ACC112 (cell line): Measurements from ENCODE around the gene UBASH3B.
A peak's percentile ranks its signal among the peaks of the same experiment; 100 is the strongest.
"Not testable (repeated sequence)": the region's sequence is repeated elsewhere in the genome, so short reads cannot be mapped to it uniquely, and the experiment has no call there.

Experiments
- H2AFZ ChIP-seq: fragments of 200-600 bp; sonication (generic); one replicate; pipeline ENCODE4 v1.6.0; 2017; ENCODE audit warnings: antibody characterized with exemption, low read length; ENCODE audit not compliant: unreplicated experiment
- H3K27ac ChIP-seq: fragments of 200-600 bp; sonication (generic); 2 replicates; pipeline ENCODE4 v1.5.1; 2014; ENCODE audit warnings: low read depth, mild to moderate bottlenecking, antibody characterized with exemption, low read length, moderate library complexity
- H3K27me3 ChIP-seq: fragments of 200-600 bp; sonication (generic); 2 replicates; pipeline ENCODE4 v1.6.1; 2014; ENCODE audit warnings: mild to moderate bottlenecking, antibody characterized with exemption, low read length, moderate library complexity, mixed read lengths; ENCODE audit not compliant: insufficient read depth
- H3K36me3 ChIP-seq: fragments of 200-600 bp; sonication (generic); 2 replicates; pipeline ENCODE4 v1.6.1; 2016; ENCODE audit warnings: mild to moderate bottlenecking, antibody characterized with exemption, low read length, moderate library complexity, mixed read lengths; ENCODE audit not compliant: insufficient read depth
- H3K4me1 ChIP-seq: fragments of 200-600 bp; sonication (generic); one replicate; pipeline ENCODE4 v1.6.1; 2016; ENCODE audit warnings: low read length, mixed read lengths; ENCODE audit not compliant: insufficient read depth, unreplicated experiment, control insufficient read depth
- H3K4me3 ChIP-seq: fragments of 200-600 bp; sonication (generic); 2 replicates; pipeline ENCODE4 v1.5.1; 2014; ENCODE audit warnings: mild to moderate bottlenecking, low read depth, low read length
- H3K79me2 ChIP-seq: fragments of 200-600 bp; sonication (generic); one replicate; pipeline ENCODE4 v1.6.0; 2016; ENCODE audit warnings: low read length; ENCODE audit not compliant: control insufficient read depth, unreplicated experiment, insufficient read depth

The UBASH3B gene, protein sequence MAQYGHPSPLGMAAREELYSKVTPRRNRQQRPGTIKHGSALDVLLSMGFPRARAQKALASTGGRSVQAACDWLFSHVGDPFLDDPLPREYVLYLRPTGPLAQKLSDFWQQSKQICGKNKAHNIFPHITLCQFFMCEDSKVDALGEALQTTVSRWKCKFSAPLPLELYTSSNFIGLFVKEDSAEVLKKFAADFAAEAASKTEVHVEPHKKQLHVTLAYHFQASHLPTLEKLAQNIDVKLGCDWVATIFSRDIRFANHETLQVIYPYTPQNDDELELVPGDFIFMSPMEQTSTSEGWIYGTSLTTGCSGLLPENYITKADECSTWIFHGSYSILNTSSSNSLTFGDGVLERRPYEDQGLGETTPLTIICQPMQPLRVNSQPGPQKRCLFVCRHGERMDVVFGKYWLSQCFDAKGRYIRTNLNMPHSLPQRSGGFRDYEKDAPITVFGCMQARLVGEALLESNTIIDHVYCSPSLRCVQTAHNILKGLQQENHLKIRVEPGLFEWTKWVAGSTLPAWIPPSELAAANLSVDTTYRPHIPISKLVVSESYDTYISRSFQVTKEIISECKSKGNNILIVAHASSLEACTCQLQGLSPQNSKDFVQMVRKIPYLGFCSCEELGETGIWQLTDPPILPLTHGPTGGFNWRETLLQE

DNA sequence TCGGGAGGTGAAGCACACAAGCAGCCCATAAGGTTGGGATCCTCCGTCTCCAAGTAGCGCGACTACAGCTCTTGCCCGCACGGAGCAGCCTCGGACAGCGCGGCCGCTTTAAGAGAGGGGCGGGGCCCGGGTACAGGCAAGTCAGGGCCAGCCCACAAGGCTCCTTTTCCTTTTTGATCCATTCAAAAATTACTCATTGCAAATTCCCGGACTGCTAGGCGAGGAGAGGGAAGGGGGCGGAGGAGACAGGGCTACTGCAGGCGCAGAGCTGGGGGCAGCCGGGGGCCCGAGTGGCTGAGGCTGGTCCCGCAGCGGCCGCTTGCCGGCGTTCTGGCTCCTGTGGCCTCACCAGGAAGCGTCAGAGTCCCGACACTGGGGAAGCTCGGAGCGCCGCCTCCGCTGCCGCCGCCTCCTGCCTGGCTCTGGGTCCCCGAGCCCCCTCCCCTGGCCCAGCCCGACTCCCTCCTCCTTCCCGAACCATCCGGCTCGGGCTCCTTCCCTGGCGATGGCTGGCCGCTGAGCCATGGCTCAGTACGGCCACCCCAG is at the start of gene UBASH3B:
Gene UBASH3B, plus strand, starts transcription at position 196 of the 546 bp plus-strand sequence. Its CDS starts 328 bp downstream, at position 524.
- Histone ChIP-seq H3K36me3 (no peaks in the 10 kb centered on the region), H3K27me3 (no peaks in the 10 kb centered on the region), H2AFZ (peak within 1 kb of the TSS; percentile 47), H3K79me2 (peaks cover 42% of the 10 kb centered on the region), H3K4me3 (peak within 1 kb of the TSS; percentile 97), H3K4me1 (peaks cover 23% of the 10 kb centered on the region), H3K27ac (peak within 1 kb of the TSS; percentile 85)

DNA sequence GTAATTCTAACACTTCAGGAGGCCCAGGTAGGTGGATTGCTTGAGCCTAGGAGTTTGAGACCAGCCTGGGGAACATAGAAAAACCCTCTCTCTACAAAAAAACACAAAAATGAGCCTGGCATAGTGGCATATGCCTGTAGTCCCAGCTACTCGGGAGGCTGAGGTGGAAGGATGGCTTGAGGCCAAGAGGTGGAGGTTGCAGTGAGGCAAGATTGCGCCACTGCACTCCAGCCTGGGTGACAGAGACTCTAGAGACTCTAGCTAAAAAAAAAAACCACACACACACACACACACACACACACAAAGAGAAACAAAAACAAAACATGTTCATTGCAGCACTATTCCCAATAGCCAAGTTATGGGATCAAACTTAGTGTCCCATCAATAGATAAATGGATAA is 48.4 kb upstream of the UBASH3B start:
- not testable (repeated sequence) for H3K4me1 ChIP-seq, H3K27ac ChIP-seq, H3K4me3 ChIP-seq, H3K36me3 ChIP-seq, H3K79me2 ChIP-seq, H2AFZ ChIP-seq, H3K27me3 ChIP-seq

DNA sequence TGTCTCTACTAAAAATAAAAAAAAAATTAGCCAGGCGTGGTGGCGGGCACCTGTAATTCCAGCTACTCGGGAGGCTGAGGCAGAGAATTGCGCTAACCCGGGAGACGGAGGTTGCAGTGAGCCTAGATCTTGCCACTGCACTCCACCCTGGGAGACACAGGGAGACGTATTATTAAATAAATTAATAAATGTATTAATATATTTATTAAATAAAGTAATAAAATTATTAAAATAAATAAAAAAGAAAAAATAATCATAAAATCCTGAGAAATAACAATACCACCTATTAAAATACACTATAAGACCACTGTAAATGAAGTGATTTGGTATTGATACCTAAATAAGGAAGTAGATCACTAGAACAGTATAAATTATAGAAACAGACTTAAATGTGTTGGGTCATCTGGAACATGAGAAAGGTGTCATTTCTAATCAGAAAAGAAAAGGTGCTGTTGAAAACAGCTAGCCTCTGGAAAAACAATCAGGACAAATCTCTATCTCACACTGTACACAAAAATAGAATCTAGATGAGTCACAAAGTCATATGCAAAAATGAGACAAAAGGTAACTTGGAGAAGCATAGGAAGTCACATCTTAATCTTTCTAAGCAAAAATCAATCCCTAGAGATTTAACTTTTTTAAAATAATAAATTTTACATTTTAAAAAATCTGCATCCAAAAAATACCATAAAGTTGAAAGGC is 43.2 kb upstream of the UBASH3B start:
- H3K4me1 ChIP-seq = no peaks in the 10 kb centered on the region
- no peaks in the 10 kb centered on the region for H3K36me3 ChIP-seq
- H3K27me3 ChIP-seq = no peaks in the 10 kb centered on the region; the same call in 1 of the 2 replicates
- no peak overlapping the region for H3K27ac ChIP-seq
- H3K4me3 ChIP-seq = no peak overlapping the region
- no peak overlapping the region for H2AFZ ChIP-seq
- H3K79me2 ChIP-seq = no peaks in the 10 kb centered on the region

DNA sequence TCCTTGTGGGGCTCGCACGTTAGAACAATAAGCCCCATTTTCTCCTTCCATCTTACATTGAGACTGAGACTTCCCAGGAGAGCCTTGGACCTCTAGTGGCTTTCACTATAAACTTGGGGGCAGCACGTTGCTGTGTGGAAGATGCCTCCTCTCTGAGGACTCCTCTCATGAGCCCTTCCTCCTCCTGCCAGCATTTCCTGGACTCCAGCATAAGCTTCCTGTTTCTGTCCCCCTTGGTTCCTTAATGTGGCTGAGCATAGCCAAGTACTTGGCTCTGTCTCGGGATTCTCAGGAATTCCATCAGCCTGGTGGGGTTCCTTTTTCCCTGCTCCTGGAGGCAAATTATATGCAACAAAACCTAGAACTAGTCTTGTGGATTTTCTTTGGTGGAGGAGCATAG is 38.8 kb upstream of the UBASH3B start:
- Histone ChIP-seq H3K27me3 (no peaks in the 10 kb centered on the region; the same call in 1 of the 2 replicates), H3K79me2 (no peaks in the 10 kb centered on the region), H3K27ac (no peak overlapping the region), H3K36me3 (no peaks in the 10 kb centered on the region), H3K4me1 (no peaks in the 10 kb centered on the region), H3K4me3 (no peak overlapping the region), H2AFZ (no peak overlapping the region)

DNA sequence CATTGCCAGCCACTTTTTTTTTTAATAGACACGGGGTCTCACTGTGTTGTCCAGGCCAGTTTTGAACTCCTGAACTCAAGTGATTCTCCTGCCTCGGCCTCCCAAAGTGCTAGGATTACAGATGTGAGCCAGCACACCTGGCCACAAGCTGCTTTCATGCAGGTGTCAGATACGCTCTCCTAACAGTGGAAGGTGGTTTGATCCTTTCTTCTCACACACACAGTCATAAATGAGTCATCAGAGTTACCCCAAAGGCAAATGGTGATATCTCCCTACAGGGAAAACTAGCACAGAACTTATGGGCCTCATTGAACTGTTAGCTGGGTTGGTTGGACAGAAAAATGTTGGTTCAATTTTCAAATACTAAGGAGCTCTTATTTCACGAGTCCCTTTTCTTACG is 38.2 kb upstream of the UBASH3B start:
- Histone ChIP-seq H3K79me2 (no peaks in the 10 kb centered on the region), H3K27ac (no peak overlapping the region), H3K4me3 (no peak overlapping the region), H3K27me3 (no peaks in the 10 kb centered on the region; the same call in 1 of the 2 replicates), H2AFZ (no peak overlapping the region), H3K4me1 (no peaks in the 10 kb centered on the region), H3K36me3 (no peaks in the 10 kb centered on the region)

DNA sequence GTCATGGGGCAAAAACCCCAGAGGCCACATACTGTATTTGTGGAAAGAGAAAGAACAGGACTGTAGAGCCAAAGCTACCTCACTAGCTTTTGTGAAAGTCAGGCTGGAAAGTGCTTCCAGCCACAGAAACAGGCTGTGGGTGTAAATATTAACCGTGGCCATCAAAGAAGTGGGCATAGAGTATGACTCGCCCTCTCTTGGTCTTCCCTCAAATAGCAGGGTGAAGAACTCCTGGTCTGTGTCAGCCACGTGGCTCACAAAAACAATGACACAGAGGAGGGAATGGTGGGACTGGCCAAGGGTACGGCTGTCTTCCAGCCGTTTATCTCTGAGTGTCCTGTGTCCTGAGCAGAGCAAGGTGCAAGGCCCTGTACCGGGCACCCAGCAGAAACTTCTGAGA is 37.6 kb upstream of the UBASH3B start:
- Histone ChIP-seq H3K36me3 (no peaks in the 10 kb centered on the region), H3K4me3 (no peak overlapping the region), H3K4me1 (no peaks in the 10 kb centered on the region), H2AFZ (no peak overlapping the region), H3K27ac (no peak overlapping the region), H3K27me3 (no peaks in the 10 kb centered on the region; the same call in 1 of the 2 replicates), H3K79me2 (no peaks in the 10 kb centered on the region)

DNA sequence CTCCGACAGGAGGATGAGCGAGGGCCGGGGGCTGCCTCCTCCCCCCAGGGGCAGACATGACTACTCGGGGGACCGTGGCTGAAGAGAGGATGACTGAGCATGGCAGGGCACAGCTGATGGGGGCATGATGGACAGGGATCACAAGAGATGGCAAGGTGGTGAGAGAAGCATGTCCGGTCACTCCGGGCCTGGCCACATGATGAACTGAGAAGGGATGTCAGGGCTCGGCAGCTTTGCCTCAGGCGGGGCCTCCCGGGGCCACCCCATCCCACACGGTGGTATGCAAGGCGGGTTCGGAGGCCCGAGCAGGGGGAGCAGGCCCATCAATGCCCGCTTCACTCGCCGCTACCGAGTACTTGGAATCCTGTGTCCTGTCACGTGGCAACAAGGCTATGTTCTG is 36.6 kb upstream of the UBASH3B start:
- Histone ChIP-seq H3K27ac (no peak overlapping the region), H3K27me3 (no peaks in the 10 kb centered on the region; the same call in 1 of the 2 replicates), H3K4me3 (no peak overlapping the region), H3K79me2 (no peaks in the 10 kb centered on the region), H2AFZ (no peak overlapping the region), H3K4me1 (no peaks in the 10 kb centered on the region), H3K36me3 (no peaks in the 10 kb centered on the region)

DNA sequence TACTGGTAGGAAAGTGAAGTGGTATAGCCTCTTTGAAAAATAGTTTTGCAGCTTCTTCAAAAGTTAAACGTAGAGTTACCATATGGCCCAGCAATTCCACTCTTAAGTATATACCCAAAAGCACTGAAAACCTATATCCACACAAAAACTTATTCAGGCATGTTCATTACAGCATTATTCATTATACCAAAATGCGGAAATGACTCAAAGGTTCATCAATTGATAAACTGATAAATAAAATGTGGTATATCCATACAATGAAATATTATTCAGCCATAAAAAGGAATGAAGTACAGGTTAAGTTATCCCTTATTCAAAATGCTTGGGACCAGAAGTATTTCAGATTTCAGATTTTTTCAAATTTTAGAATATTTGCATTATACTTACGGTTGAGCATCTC is 35.8 kb upstream of the UBASH3B start:
- no peaks in the 10 kb centered on the region; the same call in 1 of the 2 replicates for H3K27me3 ChIP-seq
- H3K79me2 ChIP-seq = no peaks in the 10 kb centered on the region
- H3K4me3 ChIP-seq = no peak overlapping the region
- H3K4me1 ChIP-seq = no peaks in the 10 kb centered on the region
- no peak overlapping the region for H3K27ac ChIP-seq
- no peak overlapping the region for H2AFZ ChIP-seq
- no peaks in the 10 kb centered on the region for H3K36me3 ChIP-seq

DNA sequence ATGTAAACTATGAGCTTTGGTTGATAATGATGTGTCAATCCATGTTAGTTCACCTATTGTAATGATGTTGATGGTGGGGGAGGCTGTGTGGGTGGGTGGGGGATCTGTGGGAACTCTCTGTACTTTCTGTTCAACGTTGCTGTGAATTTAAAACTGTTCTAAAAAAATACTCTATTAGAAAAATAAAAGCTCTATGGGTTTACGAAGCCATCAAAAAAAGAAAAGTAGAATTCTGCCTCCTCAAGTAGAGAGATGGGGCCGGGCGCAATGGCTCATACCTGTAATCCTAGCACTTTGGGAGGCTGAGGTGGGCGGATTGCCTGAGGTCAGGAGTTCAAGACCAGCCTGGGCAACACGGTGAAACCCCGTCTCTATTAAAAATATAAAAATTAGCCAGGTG is 30.0 kb upstream of the UBASH3B start:
- H3K4me3 ChIP-seq, H3K36me3 ChIP-seq, H3K27me3 ChIP-seq, H3K27ac ChIP-seq, H3K79me2 ChIP-seq, H3K4me1 ChIP-seq, H2AFZ ChIP-seq: not testable (repeated sequence)

DNA sequence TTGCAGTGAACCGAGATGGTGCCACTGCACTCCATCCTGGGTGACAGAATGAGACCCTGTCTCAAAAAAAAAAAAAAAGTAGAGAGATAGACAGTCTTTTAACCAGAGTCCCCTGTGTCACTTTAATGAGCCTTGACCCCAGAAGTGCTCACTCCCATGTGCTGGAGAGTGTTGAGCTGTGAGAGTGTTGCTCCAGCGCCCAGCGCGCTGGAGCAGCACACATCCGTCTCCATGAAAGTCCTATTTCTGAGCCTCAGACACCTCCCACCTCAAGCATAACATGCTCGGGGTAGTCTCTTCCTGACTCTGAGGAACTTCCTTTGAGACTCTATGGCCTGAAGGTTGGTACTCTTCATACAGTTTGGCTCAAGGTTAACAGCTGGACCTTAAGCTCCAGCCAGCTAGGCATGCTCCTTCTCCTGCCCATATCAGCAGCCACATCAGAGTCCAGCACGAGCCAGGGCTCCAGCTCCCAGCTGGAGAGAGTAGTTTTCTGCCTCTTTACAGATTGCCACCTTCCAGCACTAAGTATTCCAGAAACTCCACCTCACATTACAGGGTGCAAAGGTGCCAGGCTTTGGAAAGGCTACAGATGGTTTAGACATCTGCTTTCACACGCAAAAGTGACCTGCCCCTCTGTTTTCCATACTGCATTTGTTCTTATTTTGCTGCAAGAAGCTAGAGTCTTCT is 29.4 kb upstream of the UBASH3B start:
- no peaks in the 10 kb centered on the region for H3K27me3 ChIP-seq

More for the DNA sequence above, 29.4 kb upstream of the UBASH3B start:
- Histone ChIP-seq H3K36me3 (no peaks in the 10 kb centered on the region), H3K4me3 (no peak overlapping the region), H3K79me2 (no peaks in the 10 kb centered on the region), H3K27ac (no peak overlapping the region), H2AFZ (no peak overlapping the region), H3K4me1 (peaks cover 7% of the 10 kb centered on the region)
